ENCODE data around the gene RYR3.

- TF ChIP-seq KDM5B (CRISPR knock-in tag; IDR thresholded peaks at IDR 0.05; ENCODE audit: borderline replicate concordance) (no peak), CTCF (CRISPR knock-in tag; IDR thresholded peaks at IDR 0.05) (no peak), ADNP (CRISPR knock-in tag; IDR thresholded peaks at IDR 0.05) (no peak), RELA (CRISPR knock-in tag; IDR thresholded peaks at IDR 0.05) (no peak), ZNF33A (CRISPR knock-in tag; IDR thresholded peaks at IDR 0.05; ENCODE audit: borderline replicate concordance) (no peak), CEBPB (IDR thresholded peaks at IDR 0.05; ENCODE audit: borderline replicate concordance, low read depth, low read length) (no peak), IKZF1 (IDR thresholded peaks at IDR 0.05) (no peak), POLR2AphosphoS2 (IDR thresholded peaks at IDR 0.05; ENCODE audit: low read depth, low read length) (no peak), PBX2 (CRISPR knock-in tag; IDR thresholded peaks at IDR 0.05) (no peak), NFE2L2 (IDR thresholded peaks at IDR 0.05; ENCODE audit: low read length) (no peak), ZNF276 (CRISPR knock-in tag; IDR thresholded peaks at IDR 0.05; ENCODE audit: low read depth) (no peak), ZNF589 (CRISPR knock-in tag; conservative IDR thresholded peaks at IDR 0.05) (no peak), CREM (IDR thresholded peaks at IDR 0.05) (no peak), CREM (CRISPR knock-in tag; IDR thresholded peaks at IDR 0.05) (no peak), SALL1 (CRISPR knock-in tag; IDR thresholded peaks at IDR 0.05) (no peak)
Observed at GRCh38 chr15:33314069-33314468, 3.3 kb downstream of the RYR3 start.

Data from HepG2 (cell line).